GM18505 (cell line): ENCODE measurements around the gene OGFOD1.

Experiments used
- ATAC-seq: cut with Tn5 transposase; IDR thresholded peaks from one replicate; pipeline ENCODE4 v1.9.1; 2021; ENCODE audit not compliant: unreplicated experiment
- POLR2A ChIP-seq: IDR thresholded peaks from 4 replicates; pipeline ENCODE4 v1.6.1; 2011; ENCODE audit warnings: borderline replicate concordance; ENCODE audit not compliant: insufficient read depth, insufficient read length; ENCODE audit errors: extremely low read depth

OGFOD1 gene

DNA sequence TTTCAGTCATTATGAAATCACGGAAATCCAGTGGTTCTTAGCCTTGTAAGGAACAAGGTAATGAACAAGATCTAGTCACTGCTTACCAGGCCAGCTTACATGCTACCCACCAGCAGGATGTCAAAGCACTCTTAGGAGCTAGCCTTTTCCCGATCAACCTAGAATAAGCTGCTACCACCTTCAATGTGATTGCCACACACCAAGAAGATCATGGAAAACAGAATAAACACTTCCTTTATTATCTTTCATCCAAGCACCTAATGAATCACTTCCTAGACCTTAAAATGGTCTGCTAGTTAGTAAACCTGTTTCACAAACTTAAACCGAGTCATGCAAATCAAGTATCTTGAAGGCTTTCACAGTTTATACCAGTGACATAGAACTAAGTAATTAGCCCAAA is 63.5 kb downstream of the OGFOD1 start:
- TF ChIP-seq POLR2A: no peak
- no peak for ATAC-seq

- no peak for TF ChIP-seq POLR2A
- no peak for ATAC-seq
Measured at GRCh38 chr16:56515665-56516064, 64.3 kb downstream of the OGFOD1 start.

GRCh38 chr16:56517206-56517605 is 65.9 kb downstream of the OGFOD1 start:
- no peak for TF ChIP-seq POLR2A
- no peak for ATAC-seq

GRCh38 chr16:56518425-56518824 is 67.1 kb downstream of the OGFOD1 start:
- no peak for ATAC-seq
- no peak for TF ChIP-seq POLR2A

GRCh38 chr16:56519459-56520250 is 68.3 kb downstream of the OGFOD1 start, which contains the start of gene BBS2:
Gene BBS2, minus strand, starts transcription at chr16:56520024. Its CDS starts 162 bp downstream, at chr16:56519862.
- ATAC-seq: peak; percentile 91

GRCh38 chr16:56520251-56520577 is 68.9 kb downstream of the OGFOD1 start:
- no peak for TF ChIP-seq POLR2A
- no peak for ATAC-seq

More at GRCh38 chr16:56519459-56520250, 68.3 kb downstream of the OGFOD1 start, which contains the start of gene BBS2:
- peak; percentile 94 for TF ChIP-seq POLR2A

GRCh38 chr16:56525236-56525635 is 73.9 kb downstream of the OGFOD1 start:
- no peak for ATAC-seq
- no peak for TF ChIP-seq POLR2A
